GM12801 (cell line): ENCODE measurements around the gene GPATCH3.

Experiments used
- CTCF ChIP-seq: IDR thresholded peaks from one replicate; pipeline ENCODE4 v1.5.1; 2011; ENCODE audit warnings: control low read depth; ENCODE audit not compliant: insufficient read length; ENCODE audit errors: extremely low read depth

Gene GPATCH3

GRCh38 chr1:26874896-26875295, 25.4 kb downstream of the GPATCH3 start:
- no peak for TF ChIP-seq CTCF

GRCh38 chr1:26864610-26865480, 35.4 kb downstream of the GPATCH3 start:
- TF ChIP-seq CTCF, result no peak

- TF ChIP-seq CTCF, result no peak
Observed at GRCh38 chr1:26863685-26864077, 36.6 kb downstream of the GPATCH3 start.

- TF ChIP-seq CTCF, result no peak
Observed at GRCh38 chr1:26862781-26863684, 37.2 kb downstream of the GPATCH3 start, which contains the start of gene SFN. Gene SFN, plus strand, starts transcription at chr1:26863149. Its CDS starts 64 bp downstream, at chr1:26863213.

- no peak for TF ChIP-seq CTCF
Observed at GRCh38 chr1:26861889-26862378, 38.3 kb downstream of the GPATCH3 start.

- no peak for TF ChIP-seq CTCF
Observed at GRCh38 chr1:26861286-26861701, 39.0 kb downstream of the GPATCH3 start.

- no peak for TF ChIP-seq CTCF
Observed at GRCh38 chr1:26858891-26859640, 41.2 kb downstream of the GPATCH3 start.
